ENCODE results near the gene SULT2B1. TPM values are rescaled to one million over a fixed set of nuclear protein-coding genes. Genes with fewer than 3 reads are reported as not detected.
A peak's percentile ranks its signal among the peaks of the same experiment; 100 is the strongest.

Gene SULT2B1
- total RNA-seq, 2 experiments from 2014 or later = not detected

DNA sequence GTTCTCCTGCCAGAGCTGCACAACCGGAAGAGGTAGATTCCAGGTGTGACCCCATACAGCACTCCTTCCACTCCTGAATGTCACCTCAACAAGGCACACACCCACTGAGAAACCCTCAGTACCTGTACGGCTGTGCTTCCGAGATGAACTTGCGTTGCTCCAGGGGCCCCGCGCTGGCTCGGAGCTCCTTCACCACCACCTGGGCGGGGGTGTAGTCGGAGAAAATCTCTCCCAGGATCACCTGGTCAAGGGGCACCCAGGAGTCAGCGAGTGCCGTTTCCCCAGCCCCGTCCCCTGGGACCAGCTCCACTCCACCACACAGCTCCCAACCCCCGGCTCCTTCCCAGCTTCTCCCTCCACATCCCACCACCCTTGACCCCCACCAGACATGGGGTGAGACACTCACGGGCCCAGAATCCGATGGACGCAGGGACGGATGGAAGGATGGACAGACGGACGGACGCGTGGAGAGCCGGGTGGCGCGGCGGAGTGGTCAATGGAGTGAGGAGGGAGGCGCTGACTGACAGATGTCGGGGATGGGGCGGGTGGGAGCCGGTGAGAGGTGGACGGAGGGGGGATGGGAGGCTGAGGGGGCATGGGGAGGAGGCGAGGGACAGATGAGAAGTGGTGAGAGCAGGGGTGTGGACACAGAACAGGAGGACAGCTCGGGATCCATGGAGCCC is 43.1 kb upstream of the SULT2B1 start:
- H3K27me3 Mint-ChIP-seq = no peaks in the 10 kb centered on the region
- no peaks in the 10 kb centered on the region for H3K9me3 Mint-ChIP-seq
- no peaks in the 10 kb centered on the region for H3K36me3 Mint-ChIP-seq (ENCODE audit: low read depth)
- POLR2A ChIA-PET = interaction anchor here (0.6 to 1.1 kb wide), 2 partner anchors 75 to 1579 kb away, joined by 3 read pairs; no protein-coding TSS in a partner anchor
- H3K4me3 Mint-ChIP-seq = no peak overlapping the region
- CTCF ChIA-PET = interaction anchor here (1.2 to 6.0 kb wide), 6 partner anchors 20 to 100 kb away, joined by 3 to 61 read pairs (median 20); no protein-coding TSS in a partner anchor
- H3K27ac Mint-ChIP-seq = no peak overlapping the region
- TF ChIP-seq, protein P1, sequence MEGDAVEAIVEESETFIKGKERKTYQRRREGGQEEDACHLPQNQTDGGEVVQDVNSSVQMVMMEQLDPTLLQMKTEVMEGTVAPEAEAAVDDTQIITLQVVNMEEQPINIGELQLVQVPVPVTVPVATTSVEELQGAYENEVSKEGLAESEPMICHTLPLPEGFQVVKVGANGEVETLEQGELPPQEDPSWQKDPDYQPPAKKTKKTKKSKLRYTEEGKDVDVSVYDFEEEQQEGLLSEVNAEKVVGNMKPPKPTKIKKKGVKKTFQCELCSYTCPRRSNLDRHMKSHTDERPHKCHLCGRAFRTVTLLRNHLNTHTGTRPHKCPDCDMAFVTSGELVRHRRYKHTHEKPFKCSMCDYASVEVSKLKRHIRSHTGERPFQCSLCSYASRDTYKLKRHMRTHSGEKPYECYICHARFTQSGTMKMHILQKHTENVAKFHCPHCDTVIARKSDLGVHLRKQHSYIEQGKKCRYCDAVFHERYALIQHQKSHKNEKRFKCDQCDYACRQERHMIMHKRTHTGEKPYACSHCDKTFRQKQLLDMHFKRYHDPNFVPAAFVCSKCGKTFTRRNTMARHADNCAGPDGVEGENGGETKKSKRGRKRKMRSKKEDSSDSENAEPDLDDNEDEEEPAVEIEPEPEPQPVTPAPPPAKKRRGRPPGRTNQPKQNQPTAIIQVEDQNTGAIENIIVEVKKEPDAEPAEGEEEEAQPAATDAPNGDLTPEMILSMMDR (IDR thresholded peaks at IDR 0.05) = no peak
- peaks cover 12% of the 10 kb centered on the region for H3K4me1 Mint-ChIP-seq (ENCODE audit: low read depth)
- DNase-seq = no peak
- intact Hi-C loops (cut with micrococcal nuclease) = no loop called here
- no peak for ATAC-seq

DNA sequence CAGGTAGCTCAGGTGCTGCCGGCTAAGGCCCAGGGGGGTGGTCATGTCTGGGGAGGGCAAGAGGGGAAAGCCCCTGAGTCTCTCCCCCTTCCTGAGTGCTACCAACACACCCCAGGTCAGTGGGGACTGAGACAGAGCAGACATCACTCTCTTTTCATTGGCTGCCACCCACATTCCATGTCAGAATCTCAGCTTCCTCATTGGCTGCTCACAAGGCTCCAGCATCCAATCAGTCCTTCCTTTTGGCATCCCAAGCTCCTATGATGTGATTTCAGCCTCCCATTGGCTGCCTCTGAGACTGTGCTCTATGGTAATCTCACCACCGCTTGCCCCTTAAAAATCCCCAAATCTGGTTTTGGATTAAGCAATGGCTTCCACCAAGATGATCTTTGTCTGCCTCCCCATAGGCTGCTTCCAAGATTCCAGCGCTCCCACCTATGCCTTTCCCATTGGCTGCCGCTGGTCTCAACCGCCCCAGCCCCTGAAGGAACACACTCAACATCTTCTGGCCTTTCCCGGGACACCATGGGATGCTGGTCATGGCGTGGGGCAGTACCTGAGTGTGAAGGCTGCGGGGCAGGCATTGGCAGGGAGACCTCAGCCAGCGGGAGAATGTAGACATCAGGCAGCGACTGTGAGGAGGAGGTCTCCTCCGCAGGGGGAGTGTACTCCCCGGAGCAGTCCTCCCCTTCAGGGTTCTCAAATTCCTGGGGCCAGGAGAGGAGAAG is 42.3 kb upstream of the SULT2B1 start:
- Mint-ChIP-seq H3K9me3 (no peaks in the 10 kb centered on the region), H3K4me1 (ENCODE audit: low read depth) (peaks cover 17% of the 10 kb centered on the region), H3K27me3 (no peaks in the 10 kb centered on the region), H3K27ac (no peak overlapping the region), H3K36me3 (ENCODE audit: low read depth) (no peaks in the 10 kb centered on the region), H3K4me3 (no peak overlapping the region)
- ChIA-PET POLR2A (interaction anchor here (0.6 to 1.1 kb wide), 3 partner anchors 16 to 1580 kb away, joined by 3 read pairs; no protein-coding TSS in a partner anchor), CTCF (interaction anchor here (1.2 to 6.0 kb wide), 4 partner anchors 20 to 99 kb away, joined by 3 to 37 read pairs (median 20); no protein-coding TSS in a partner anchor)
- intact Hi-C loops (cut with micrococcal nuclease) = no loop called here
- DNase-seq (no peak), ATAC-seq (no peak)
- TF ChIP-seq, protein P1 (IDR thresholded peaks at IDR 0.05) = no peak

DNA sequence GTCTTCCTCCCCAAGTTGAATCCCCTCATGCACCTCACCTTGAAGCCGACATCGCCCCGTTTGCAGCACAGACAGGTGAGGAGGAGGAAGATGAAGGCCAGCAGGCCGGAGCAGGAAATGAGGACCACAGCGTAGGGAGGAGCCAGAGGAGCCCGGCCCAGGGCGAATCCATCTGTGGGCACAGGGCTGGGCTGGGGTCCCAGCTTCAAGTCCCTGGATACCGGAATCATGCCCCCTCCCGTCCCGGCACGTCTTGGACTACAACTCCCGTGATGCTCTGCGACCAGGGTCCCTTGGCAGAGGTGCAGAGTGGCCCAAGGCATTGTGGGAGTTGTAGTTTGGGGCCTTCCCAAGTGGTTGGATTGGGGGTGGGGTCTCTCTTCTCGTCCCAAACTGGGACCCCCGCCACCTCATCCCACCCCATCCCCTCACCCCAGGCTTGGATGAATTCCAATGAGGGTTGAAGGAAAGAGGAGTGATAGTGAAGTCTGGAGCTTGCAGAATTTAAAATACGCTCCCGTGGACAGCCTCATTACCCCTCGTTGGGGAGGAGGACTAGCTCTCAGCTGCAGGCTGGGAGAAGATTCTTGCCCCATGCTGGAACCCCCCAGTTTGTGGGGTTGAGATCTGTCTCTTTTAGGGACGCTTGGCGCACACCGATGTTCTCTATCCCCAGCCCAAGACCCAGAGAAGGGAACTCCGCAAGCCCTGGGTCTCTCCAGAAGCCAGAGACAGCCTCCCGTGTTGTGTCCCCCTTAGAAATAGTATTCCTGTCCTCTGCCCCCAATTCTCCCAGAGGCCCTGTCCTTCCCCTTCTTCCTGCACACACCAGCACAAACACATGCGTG is 41.3 kb upstream of the SULT2B1 start:
- peak; percentile 54 for ATAC-seq
- Mint-ChIP-seq H3K4me1 (ENCODE audit: low read depth) (peaks cover 19% of the 10 kb centered on the region), H3K27me3 (no peaks in the 10 kb centered on the region), H3K36me3 (ENCODE audit: low read depth) (no peaks in the 10 kb centered on the region), H3K4me3 (no peak overlapping the region), H3K9me3 (no peaks in the 10 kb centered on the region), H3K27ac (peak overlapping the region; percentile 70)
- ChIA-PET CTCF (interaction anchor here (1.1 to 6.0 kb wide), 2 partner anchors 21 to 78 kb away, joined by 5 to 37 read pairs; no protein-coding TSS in a partner anchor), POLR2A (interaction anchor here (0.9 kb wide), 1 partner anchor 17 kb away, joined by 3 read pairs; no protein-coding TSS in a partner anchor)
- TF ChIP-seq, protein P1 (IDR thresholded peaks at IDR 0.05) = no peak
- peak; percentile 86 for DNase-seq
- intact Hi-C loops (cut with micrococcal nuclease) = no loop called here

DNA sequence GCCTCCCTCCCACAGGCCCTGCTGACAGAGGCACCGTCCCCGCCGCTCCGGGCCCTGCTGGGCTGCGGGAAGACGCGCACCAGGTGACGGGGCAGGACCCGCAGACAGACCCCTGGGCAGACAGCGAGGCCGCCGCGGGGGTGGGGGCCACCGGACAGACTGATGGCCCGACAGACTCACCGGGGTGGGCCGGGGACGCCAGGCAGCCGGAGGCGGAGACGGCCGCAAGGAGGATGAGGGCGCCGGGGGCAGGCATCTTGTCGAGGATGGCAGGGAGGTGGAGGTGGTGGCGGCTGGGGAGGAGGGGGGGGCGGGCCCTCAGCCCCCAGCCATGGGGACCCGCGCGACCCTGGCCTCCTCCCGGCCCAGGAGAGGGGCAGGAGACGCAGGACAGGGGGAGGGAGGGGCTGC is 40.6 kb upstream of the SULT2B1 start:
- ATAC-seq (no peak), DNase-seq (peak; percentile 33)
- intact Hi-C loops (cut with micrococcal nuclease) = no loop called here
- TF ChIP-seq, protein P1 (IDR thresholded peaks at IDR 0.05) = no peak
- no peaks in the 10 kb centered on the region for H3K36me3 Mint-ChIP-seq (ENCODE audit: low read depth)
- peaks cover 19% of the 10 kb centered on the region for H3K4me1 Mint-ChIP-seq (ENCODE audit: low read depth)
- no peaks in the 10 kb centered on the region for H3K9me3 Mint-ChIP-seq
- ChIA-PET POLR2A (no interaction called here), CTCF (interaction anchor here (1.1 kb wide), 1 partner anchor 78 kb away, joined by 5 read pairs; no protein-coding TSS in a partner anchor)
- H3K4me3 Mint-ChIP-seq = no peak overlapping the region
- no peak overlapping the region for H3K27ac Mint-ChIP-seq
- no peaks in the 10 kb centered on the region for H3K27me3 Mint-ChIP-seq

All from activated CD8-positive, alpha-beta T cell treated with anti-CD3 and anti-CD28 coated beads for 36 hours (primary cell).